B cell (primary cell): ENCODE measurements around the gene NPAS3. TPM values are rescaled to one million over a fixed set of nuclear protein-coding genes. Genes with fewer than 3 reads are reported as not detected.

Experiments
- ATAC-seq: fragments of 200-7000 bp; cut with Tn5 transposase; one replicate; pipeline ENCODE4 v1.10.0; 2021; ENCODE audit warnings: low read depth, mild to moderate bottlenecking, moderate number of reproducible peaks, moderate library complexity
- CTCF ChIA-PET: fragments of 350-600 bp; sonication (Branson Sonifier 250); formaldehyde crosslinking; loops from one replicate; lab custom pipeline; 2021; ENCODE audit warnings: antibody characterized with exemption, inconsistent platforms; lab: Charles Lee
- POLR2A ChIA-PET: fragments of 350-600 bp; sonication (Branson Sonifier 250); formaldehyde crosslinking; loops from one replicate; lab custom pipeline; 2021; ENCODE audit warnings: antibody characterized with exemption; lab: Charles Lee
- DNase-seq: peaks from one replicate; pipeline ENCODE4 v3.0.0; 2013
- H2AFZ ChIP-seq: 2 replicates; pipeline ENCODE4 v1.6.1; 2012; ENCODE audit warnings: mild to moderate bottlenecking, low read depth, low read length; ENCODE audit not compliant: insufficient read depth, poor library complexity, severe bottlenecking
- H3K27ac ChIP-seq, 2 donors: 1 replicate in 1 of 2; 2 replicates in 1 of 2; pipeline ENCODE4 v1.5.1; 2012 to 2013; ENCODE audit warnings: low read length in 2 of 2, mild to moderate bottlenecking in 2 of 2, moderate library complexity in 1 of 2
- H3K27me3 ChIP-seq, 4 experiments: fragments of 200-600 bp in 1 of 4; sonication (generic) in 1 of 4; replicated peaks in 1 of 4; 1 replicate in 2 of 4; 2 replicates in 2 of 4; pipeline versions ENCODE4 v1.6.1 to v1.7.0; 2013 to 2016; ENCODE audit warnings: low read length in 3 of 4, mild to moderate bottlenecking in 2 of 4, mixed read lengths in 1 of 4, moderate library complexity in 1 of 4; ENCODE audit not compliant: insufficient read depth in 4 of 4, control insufficient read depth in 3 of 4; ENCODE audit errors: control extremely low read depth in 1 of 4
- H3K36me3 ChIP-seq, 2 experiments: replicated peaks in 1 of 2; 1 replicate in 1 of 2; 2 replicates in 1 of 2; pipeline versions ENCODE4 v1.6.1 to v1.7.1; 2013; ENCODE audit warnings: low read length in 1 of 2; ENCODE audit not compliant: insufficient read depth in 2 of 2, control insufficient read depth in 1 of 2; ENCODE audit errors: control extremely low read depth in 1 of 2, extremely low read depth in 1 of 2
- H3K4me1 ChIP-seq, 2 donors: fragments of 200-600 bp in 1 of 2; sonication (generic) in 1 of 2; 1 replicate in 1 of 2; 2 replicates in 1 of 2; pipeline versions ENCODE4 v1.5.1 to v1.6.1; 2013 to 2017; ENCODE audit warnings: low read length in 2 of 2; ENCODE audit not compliant: control insufficient read depth in 2 of 2, insufficient read depth in 2 of 2
- H3K4me2 ChIP-seq: replicated peaks from 2 replicates; pipeline ENCODE3; 2012; ENCODE audit warnings: mild to moderate bottlenecking, low read depth, low read length; ENCODE audit not compliant: poor library complexity, severe bottlenecking
- H3K4me3 ChIP-seq, 5 experiments: fragments of 200-600 bp in 1 of 5; sonication (generic) in 1 of 5; 1 replicate in 3 of 5; 2 replicates in 2 of 5; pipeline versions ENCODE4 v1.5.1 to v1.7.0; 2011 to 2016; ENCODE audit warnings: low read length in 4 of 5, mild to moderate bottlenecking in 4 of 5, low read depth in 2 of 5, control low read depth in 1 of 5, moderate library complexity in 1 of 5; ENCODE audit not compliant: insufficient read depth in 1 of 5; ENCODE audit errors: control extremely low read depth in 1 of 5, extremely low read depth in 1 of 5
- H3K79me2 ChIP-seq: fragments of 200-600 bp; sonication (generic); one replicate; pipeline ENCODE4 v1.6.0; 2016; ENCODE audit warnings: low read length; ENCODE audit not compliant: control insufficient read depth, insufficient read depth
- H3K9ac ChIP-seq: fragments of 200-600 bp; sonication (generic); 2 replicates; pipeline ENCODE4 v1.6.1; 2017; ENCODE audit warnings: mild to moderate bottlenecking, low read length, moderate library complexity
- H3K9me3 ChIP-seq, 3 donors: one replicate each; pipeline versions ENCODE4 v1.6.1 to v1.7.1; 2013; ENCODE audit warnings: low read length in 2 of 3; ENCODE audit not compliant: control insufficient read depth in 2 of 3, insufficient read depth in 1 of 3; ENCODE audit errors: control extremely low read depth in 1 of 3
- H4K20me1 ChIP-seq: 2 replicates; pipeline ENCODE4 v1.6.0; 2012; ENCODE audit warnings: mild to moderate bottlenecking, low read length; ENCODE audit not compliant: insufficient read depth, control insufficient read depth, poor library complexity, severe bottlenecking
- H3K27ac Mint-ChIP-seq: one replicate; pipeline ENCODE4 v1.8.0; 2021; ENCODE audit warnings: mixed read lengths
- H3K27me3 Mint-ChIP-seq: one replicate; pipeline ENCODE4 v1.8.0; 2021; ENCODE audit warnings: mixed read lengths
- H3K4me1 Mint-ChIP-seq: one replicate; pipeline ENCODE4 v1.8.0; 2021; ENCODE audit warnings: mixed read lengths
- H3K4me3 Mint-ChIP-seq: one replicate; pipeline ENCODE4 v1.8.0; 2021; ENCODE audit warnings: mixed read lengths
- H3K9me3 Mint-ChIP-seq: one replicate; pipeline ENCODE4 v1.8.0; 2022; ENCODE audit warnings: mixed read lengths; ENCODE audit not compliant: insufficient read depth
- CTCF ChIP-seq: fragments of 200-600 bp; IDR thresholded peaks from one replicate; pipeline ENCODE4 v1.8.0; 2022; ENCODE audit warnings: antibody characterized with exemption, mild to moderate bottlenecking
- EZH2 ChIP-seq: IDR thresholded peaks from 2 replicates; pipeline ENCODE4 v1.6.1; 2012; ENCODE audit warnings: borderline replicate concordance, low read depth, mild to moderate bottlenecking, moderate library complexity, low read length; ENCODE audit not compliant: insufficient read depth, poor library complexity, severe bottlenecking
- WGBS: methylation state at CpG from one replicate; pipeline ENCODE4 v1.1.5; 2013; ENCODE audit warnings: missing lambda C conversion rate; ENCODE audit not compliant: insufficient coverage; 5-methylcytosine and 5-hydroxymethylcytosine counted together
- intact Hi-C: fragments of 100-400 bp; cut with micrococcal nuclease; formaldehyde crosslinking; loops from one replicate; pipeline ENCODE4 v1.10.0; 2022
- polyA plus RNA-seq: library from polyadenylated mRNA; depleted of rRNA; stranded (reverse); fragments of >200 nt; gene quantifications from 2 replicates; pipeline ENCODE4 v1.2.3, GENCODE V29; 2012
- total RNA-seq, 2 donors: library from RNA; stranded (reverse); fragments of 120-200 nt in 1 of 2; gene quantifications; 1 replicate in 1 of 2; 2 replicates in 1 of 2; pipeline versions ENCODE4 v1.2.3 to v1.2.4, GENCODE V29; 2013 to 2022

NPAS3 gene
- total and polyA plus RNA-seq, 2 donors (not counting 1 experiment from before 2014, with no cell fraction given), result not detected

- Mint-ChIP-seq H3K4me3 (no peak overlapping the region), H3K27ac (no peak overlapping the region), H3K4me1 (no peaks in the 10 kb centered on the region), H3K9me3 (no peaks in the 10 kb centered on the region), H3K27me3 (no peaks in the 10 kb centered on the region)
- Histone ChIP-seq H3K4me3 (no peak overlapping the region), H3K4me2 (no peak overlapping the region), H2AFZ (no peak overlapping the region), H3K4me1 (no peaks in the 10 kb centered on the region), H3K9ac (no peak overlapping the region), H3K27me3 (no peaks in the 10 kb centered on the region), H3K79me2 (no peaks in the 10 kb centered on the region), H3K27ac (no peak overlapping the region), H3K36me3 (no peaks in the 10 kb centered on the region), H4K20me1 (no peaks in the 10 kb centered on the region), H3K9me3 (no peaks in the 10 kb centered on the region)
- POLR2A ChIA-PET, result no interaction called here
- intact Hi-C loops, result no loop called here
- 100% methylated on average over 2 of the region's 6 CpGs for WGBS
- DNase-seq, result no peak
- no peak for ATAC-seq
- CTCF ChIA-PET, result interaction anchor here (0.6 kb wide), 1 partner anchor 184 kb away, joined by 4 read pairs; no protein-coding TSS in a partner anchor
- TF ChIP-seq CTCF (no peak), EZH2 (no peak)
Measured at GRCh38 chr14:33609582-33609981, 670.9 kb downstream of the NPAS3 start.

- no peak overlapping the region for H3K27ac Mint-ChIP-seq
- no peak overlapping the region for H3K4me3 ChIP-seq
- H3K4me2 ChIP-seq, result no peak overlapping the region
- no peaks in the 10 kb centered on the region for H3K9me3 ChIP-seq
- no CpG with 5 or more reads among the region's 1 CpG for WGBS
- ATAC-seq (no peak), DNase-seq (no peak)
- H3K27me3 Mint-ChIP-seq, result no peaks in the 10 kb centered on the region
- H2AFZ ChIP-seq, result no peak overlapping the region
- intact Hi-C loops, result no loop called here
- no peaks in the 10 kb centered on the region for H4K20me1 ChIP-seq
- H3K36me3 ChIP-seq, result no peaks in the 10 kb centered on the region
- H3K79me2 ChIP-seq, result no peaks in the 10 kb centered on the region
- H3K9ac ChIP-seq, result no peak overlapping the region
- no peaks in the 10 kb centered on the region for H3K4me1 Mint-ChIP-seq
- no peak overlapping the region for H3K4me3 Mint-ChIP-seq
- H3K27ac ChIP-seq, result no peak overlapping the region
- H3K27me3 ChIP-seq, result no peaks in the 10 kb centered on the region
- H3K4me1 ChIP-seq, result no peaks in the 10 kb centered on the region
- POLR2A ChIA-PET, result no interaction called here
- TF ChIP-seq EZH2 (no peak), CTCF (no peak)
- CTCF ChIA-PET, result no interaction called here
- H3K9me3 Mint-ChIP-seq, result no peaks in the 10 kb centered on the region
Measured at GRCh38 chr14:33610121-33610520, 671.4 kb downstream of the NPAS3 start.
